ENCODE data around the gene NAXE. TPM values are rescaled to one million over a fixed set of nuclear protein-coding genes. Genes with fewer than 3 reads are reported as not detected.
"Not testable (repeated sequence)": the region's sequence is repeated elsewhere in the genome, so short reads cannot be mapped to it uniquely, and the experiment has no call there.

The NAXE gene
- total RNA-seq, 1 donor from 2014 or later, result 102 TPM

- Histone ChIP-seq H3K27ac (replicated peaks) (no peak overlapping the region), H3K4me3 (no peak overlapping the region), H3K36me3 (no peaks in the 10 kb centered on the region), H3K9me3 (replicated peaks) (no peaks in the 10 kb centered on the region), H3K4me1 (peaks cover 14% of the 10 kb centered on the region), H3K27me3 (ENCODE audit: low read depth) (no peaks in the 10 kb centered on the region)
- intact Hi-C loops (cut with micrococcal nuclease), result no loop called here
- TF ChIP-seq CTCF (IDR thresholded peaks at IDR 0.05; ENCODE audit: borderline replicate concordance), result no peak
- DNase-seq, result no peak
Measured at GRCh38 chr1:156551869-156552268, 39.7 kb upstream of the NAXE start.

GRCh38 chr1:156552518-156552917 lies 39.1 kb upstream of the NAXE start:
- Histone ChIP-seq H3K4me1 (peaks cover 14% of the 10 kb centered on the region), H3K27ac (replicated peaks) (no peak overlapping the region), H3K4me3 (no peak overlapping the region), H3K36me3 (no peaks in the 10 kb centered on the region), H3K9me3 (replicated peaks) (no peaks in the 10 kb centered on the region), H3K27me3 (ENCODE audit: low read depth) (no peaks in the 10 kb centered on the region)
- intact Hi-C loops (cut with micrococcal nuclease), result no loop called here
- no peak for TF ChIP-seq CTCF (IDR thresholded peaks at IDR 0.05; ENCODE audit: borderline replicate concordance)
- no peak for DNase-seq

GRCh38 chr1:156552937-156553336 lies 38.6 kb upstream of the NAXE start:
- H3K4me1 ChIP-seq, result peaks cover 12% of the 10 kb centered on the region
- H3K9me3 ChIP-seq (replicated peaks); H3K27me3 ChIP-seq (ENCODE audit: low read depth); intact Hi-C loops (cut with micrococcal nuclease); H3K4me3 ChIP-seq; H3K27ac ChIP-seq (replicated peaks); H3K36me3 ChIP-seq: not testable (repeated sequence)
- DNase-seq, result peak; percentile 24

- Histone ChIP-seq H3K9me3 (replicated peaks) (no peaks in the 10 kb centered on the region), H3K36me3 (no peaks in the 10 kb centered on the region), H3K27ac (replicated peaks) (no peak overlapping the region), H3K4me3 (no peak overlapping the region), H3K4me1 (peaks cover 11% of the 10 kb centered on the region), H3K27me3 (ENCODE audit: low read depth) (no peaks in the 10 kb centered on the region)
- intact Hi-C loops (cut with micrococcal nuclease), result no loop called here
- no peak for DNase-seq
- no peak for TF ChIP-seq CTCF (IDR thresholded peaks at IDR 0.05; ENCODE audit: borderline replicate concordance)
Measured at GRCh38 chr1:156553860-156554485, 37.6 kb upstream of the NAXE start.

- TF ChIP-seq CTCF (IDR thresholded peaks at IDR 0.05; ENCODE audit: borderline replicate concordance), result no peak
Measured at GRCh38 chr1:156554971-156555370, 36.6 kb upstream of the NAXE start.

GRCh38 chr1:156555715-156556114 lies 35.9 kb upstream of the NAXE start:
- H3K4me1 ChIP-seq, result peaks cover under 1% of the 10 kb centered on the region
- intact Hi-C loops (cut with micrococcal nuclease), result no loop called here
- no peak for DNase-seq
- no peak overlapping the region for H3K4me3 ChIP-seq
- no peaks in the 10 kb centered on the region for H3K9me3 ChIP-seq (replicated peaks)
- H3K36me3 ChIP-seq, result no peaks in the 10 kb centered on the region
- no peaks in the 10 kb centered on the region for H3K27me3 ChIP-seq (ENCODE audit: low read depth)
- H3K27ac ChIP-seq (replicated peaks), result no peak overlapping the region
- TF ChIP-seq CTCF (IDR thresholded peaks at IDR 0.05; ENCODE audit: borderline replicate concordance), result no peak

More at GRCh38 chr1:156554971-156555370, 36.6 kb upstream of the NAXE start:
- DNase-seq, result no peak
- Histone ChIP-seq H3K4me3 (no peak overlapping the region), H3K27me3 (ENCODE audit: low read depth) (no peaks in the 10 kb centered on the region), H3K9me3 (replicated peaks) (no peaks in the 10 kb centered on the region), H3K4me1 (peaks cover 6% of the 10 kb centered on the region), H3K27ac (replicated peaks) (no peak overlapping the region), H3K36me3 (no peaks in the 10 kb centered on the region)
- intact Hi-C loops (cut with micrococcal nuclease), result no loop called here

Data from left ventricle myocardium inferior (tissue), 1 donor.